Rectal smooth muscle tissue (tissue), 1 donor: ENCODE measurements around the gene PLEKHM1.
"Not testable (repeated sequence)": the region's sequence is repeated elsewhere in the genome, so short reads cannot be mapped to it uniquely, and the experiment has no call there.

Experiments
- H3K27ac ChIP-seq: one replicate; pipeline ENCODE4 v1.7.0; 2013; ENCODE audit warnings: low read depth, low read length, inconsistent platforms
- H3K27me3 ChIP-seq: one replicate; pipeline ENCODE4 v1.7.0; 2013; ENCODE audit warnings: low read length; ENCODE audit not compliant: control insufficient read depth, insufficient read depth
- H3K36me3 ChIP-seq: one replicate; pipeline ENCODE4 v1.7.0; 2013; ENCODE audit warnings: low read length; ENCODE audit not compliant: control insufficient read depth, insufficient read depth
- H3K4me1 ChIP-seq: one replicate; pipeline ENCODE4 v1.7.0; 2013; ENCODE audit warnings: low read length; ENCODE audit not compliant: control insufficient read depth, insufficient read depth
- H3K4me3 ChIP-seq: one replicate; pipeline ENCODE4 v1.7.0; 2013; ENCODE audit warnings: low read length
- H3K9ac ChIP-seq: one replicate; pipeline ENCODE4 v1.7.0; 2013; ENCODE audit warnings: low read length

The PLEKHM1 gene

GRCh38 chr17:45452329-45453224 lies 37.9 kb downstream of the PLEKHM1 start:
- H3K27ac ChIP-seq, H3K4me1 ChIP-seq, H3K27me3 ChIP-seq, H3K36me3 ChIP-seq, H3K4me3 ChIP-seq, H3K9ac ChIP-seq: not testable (repeated sequence)

GRCh38 chr17:45451660-45452059 lies 38.9 kb downstream of the PLEKHM1 start:
- H3K4me3 ChIP-seq, H3K4me1 ChIP-seq, H3K27ac ChIP-seq, H3K27me3 ChIP-seq, H3K9ac ChIP-seq, H3K36me3 ChIP-seq: not testable (repeated sequence)

DNA sequence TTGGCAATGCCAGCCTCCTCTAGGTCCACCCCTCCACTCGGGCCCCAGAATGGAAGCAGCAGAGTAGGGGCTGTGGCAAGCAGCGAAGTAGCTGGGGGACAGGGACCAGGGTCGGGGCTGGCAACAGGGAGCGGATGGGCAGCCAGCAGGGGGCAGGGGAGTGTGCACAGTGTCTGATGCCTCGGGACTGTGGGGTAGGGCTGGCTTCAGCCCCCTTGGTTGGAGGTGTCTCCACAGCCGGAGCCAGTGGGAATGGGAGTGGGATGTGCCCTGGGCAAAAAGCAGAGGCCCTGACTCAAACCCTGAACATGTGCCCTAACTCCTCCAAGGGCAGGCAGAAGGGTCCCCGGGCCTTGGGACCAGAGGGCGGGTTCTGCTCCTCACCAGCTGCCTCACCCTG lies 39.4 kb downstream of the PLEKHM1 start:
- Histone ChIP-seq H3K27me3 (no peaks in the 10 kb centered on the region), H3K9ac (no peak overlapping the region), H3K27ac (no peak overlapping the region), H3K4me1 (no peaks in the 10 kb centered on the region), H3K36me3 (no peaks in the 10 kb centered on the region), H3K4me3 (no peak overlapping the region)

DNA sequence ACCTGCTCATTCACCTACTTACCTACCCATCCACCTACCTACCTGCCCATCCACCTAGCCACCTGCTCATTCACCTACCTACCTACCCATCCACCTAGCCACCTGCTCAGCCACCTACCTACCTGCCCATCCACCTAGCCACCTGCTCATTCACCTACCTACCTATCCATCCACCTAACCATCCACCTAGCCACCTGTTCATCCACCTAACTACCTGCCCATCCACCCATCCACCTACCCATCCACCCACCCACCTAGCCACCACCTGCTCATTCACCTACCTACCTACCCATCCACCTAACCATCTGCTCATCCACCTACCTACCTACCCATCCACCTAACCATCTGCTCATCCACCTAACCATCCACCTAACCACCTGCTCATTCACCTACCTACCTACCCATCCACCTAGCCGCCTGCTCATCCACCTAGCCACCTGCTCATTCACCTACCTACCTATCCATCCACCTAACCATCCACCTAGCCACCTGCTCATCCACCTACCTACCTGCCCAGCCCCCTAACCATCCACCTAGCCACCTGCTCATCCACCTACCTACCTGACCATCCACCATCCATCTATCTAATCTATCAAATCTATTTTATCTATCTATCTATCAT lies 40.7 kb downstream of the PLEKHM1 start:
- H3K4me3 ChIP-seq, H3K27me3 ChIP-seq, H3K27ac ChIP-seq, H3K36me3 ChIP-seq, H3K4me1 ChIP-seq, H3K9ac ChIP-seq: not testable (repeated sequence)

DNA sequence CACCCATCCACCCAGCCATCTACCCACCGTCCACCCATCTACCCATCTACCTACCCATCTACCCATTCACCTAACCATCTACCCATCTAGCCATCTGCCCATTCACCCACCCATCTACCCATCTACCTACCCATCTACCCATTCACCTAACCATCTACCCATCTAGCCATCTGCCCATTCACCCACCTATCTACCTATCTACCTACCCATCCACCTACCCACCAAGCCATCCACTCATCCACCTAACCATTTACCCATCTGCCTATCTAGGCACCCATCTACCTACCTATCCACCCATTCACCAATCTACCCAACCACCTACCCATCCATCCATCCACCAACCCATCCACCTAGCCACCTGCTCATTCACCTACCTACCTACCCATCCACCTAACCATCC lies 41.3 kb downstream of the PLEKHM1 start:
- not testable (repeated sequence) for H3K9ac ChIP-seq, H3K4me1 ChIP-seq, H3K27me3 ChIP-seq, H3K27ac ChIP-seq, H3K36me3 ChIP-seq, H3K4me3 ChIP-seq

DNA sequence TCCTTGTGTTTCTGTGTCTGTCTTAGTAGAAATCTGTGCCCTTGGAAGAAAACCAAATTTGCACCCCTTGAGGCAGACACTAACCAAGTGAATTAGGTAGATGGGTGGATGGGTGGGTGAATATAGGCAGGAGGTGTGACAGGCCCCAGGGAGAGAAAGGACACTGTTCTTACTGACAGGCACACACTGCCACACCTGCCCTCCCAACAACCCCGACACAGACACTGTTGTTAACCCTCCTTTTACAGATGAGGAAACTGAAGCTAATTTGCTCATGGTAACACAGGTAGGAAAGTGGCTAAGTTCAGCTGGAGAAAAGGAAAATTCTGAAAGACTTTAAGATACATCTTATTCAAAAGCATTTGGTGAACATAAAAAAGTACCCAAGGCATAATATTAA lies 42.0 kb downstream of the PLEKHM1 start:
- not testable (repeated sequence) for H3K4me1 ChIP-seq, H3K36me3 ChIP-seq, H3K9ac ChIP-seq, H3K27ac ChIP-seq, H3K27me3 ChIP-seq, H3K4me3 ChIP-seq

DNA sequence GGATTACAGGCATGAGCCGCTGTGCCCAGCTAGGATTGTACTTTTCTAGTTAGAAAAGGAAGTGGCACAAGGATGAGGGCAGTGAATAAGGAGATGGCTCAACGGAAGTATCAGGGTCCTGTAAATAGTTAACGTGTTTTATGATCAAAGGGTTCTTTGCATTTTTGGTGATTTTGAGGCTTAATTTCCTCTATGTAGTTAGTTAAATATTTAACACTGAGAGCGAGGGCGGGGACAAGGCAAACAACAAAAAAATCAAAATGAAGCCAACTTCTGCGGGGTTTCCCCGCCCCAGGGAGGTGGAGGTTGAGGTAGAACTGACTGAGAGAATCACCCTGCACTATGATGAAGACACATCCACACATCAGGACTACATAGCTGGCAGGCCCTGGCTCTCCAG lies 42.5 kb downstream of the PLEKHM1 start:
- not testable (repeated sequence) for H3K27ac ChIP-seq, H3K27me3 ChIP-seq, H3K4me3 ChIP-seq, H3K9ac ChIP-seq, H3K36me3 ChIP-seq, H3K4me1 ChIP-seq

DNA sequence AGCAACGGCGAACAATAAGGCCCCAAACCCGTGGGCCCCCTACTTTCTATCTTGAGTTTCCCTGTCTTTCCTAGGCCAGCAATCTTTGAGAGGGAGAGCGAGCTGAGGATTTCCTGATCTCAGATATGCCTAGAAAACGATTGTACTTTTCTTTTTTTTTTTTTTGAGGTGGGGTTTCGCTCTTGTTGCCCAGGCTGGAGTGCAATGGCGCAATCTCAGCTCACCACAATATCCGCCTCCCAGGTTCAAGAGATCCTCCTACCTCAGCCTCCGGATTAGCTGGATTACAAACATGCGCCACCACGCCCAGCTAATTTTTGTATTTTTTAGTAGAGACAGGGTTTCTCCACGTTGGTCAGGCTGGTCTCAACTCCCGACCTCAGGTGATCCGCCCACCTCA lies 42.9 kb downstream of the PLEKHM1 start:
- H3K36me3 ChIP-seq, H3K27ac ChIP-seq, H3K27me3 ChIP-seq, H3K4me3 ChIP-seq, H3K9ac ChIP-seq, H3K4me1 ChIP-seq: not testable (repeated sequence)

GRCh38 chr17:45446872-45447625 lies 43.5 kb downstream of the PLEKHM1 start:
- not testable (repeated sequence) for H3K4me3 ChIP-seq, H3K9ac ChIP-seq, H3K27me3 ChIP-seq, H3K27ac ChIP-seq, H3K36me3 ChIP-seq, H3K4me1 ChIP-seq

GRCh38 chr17:45445901-45446743 lies 44.4 kb downstream of the PLEKHM1 start:
- not testable (repeated sequence) for H3K9ac ChIP-seq, H3K4me1 ChIP-seq, H3K27ac ChIP-seq, H3K36me3 ChIP-seq, H3K4me3 ChIP-seq, H3K27me3 ChIP-seq

DNA sequence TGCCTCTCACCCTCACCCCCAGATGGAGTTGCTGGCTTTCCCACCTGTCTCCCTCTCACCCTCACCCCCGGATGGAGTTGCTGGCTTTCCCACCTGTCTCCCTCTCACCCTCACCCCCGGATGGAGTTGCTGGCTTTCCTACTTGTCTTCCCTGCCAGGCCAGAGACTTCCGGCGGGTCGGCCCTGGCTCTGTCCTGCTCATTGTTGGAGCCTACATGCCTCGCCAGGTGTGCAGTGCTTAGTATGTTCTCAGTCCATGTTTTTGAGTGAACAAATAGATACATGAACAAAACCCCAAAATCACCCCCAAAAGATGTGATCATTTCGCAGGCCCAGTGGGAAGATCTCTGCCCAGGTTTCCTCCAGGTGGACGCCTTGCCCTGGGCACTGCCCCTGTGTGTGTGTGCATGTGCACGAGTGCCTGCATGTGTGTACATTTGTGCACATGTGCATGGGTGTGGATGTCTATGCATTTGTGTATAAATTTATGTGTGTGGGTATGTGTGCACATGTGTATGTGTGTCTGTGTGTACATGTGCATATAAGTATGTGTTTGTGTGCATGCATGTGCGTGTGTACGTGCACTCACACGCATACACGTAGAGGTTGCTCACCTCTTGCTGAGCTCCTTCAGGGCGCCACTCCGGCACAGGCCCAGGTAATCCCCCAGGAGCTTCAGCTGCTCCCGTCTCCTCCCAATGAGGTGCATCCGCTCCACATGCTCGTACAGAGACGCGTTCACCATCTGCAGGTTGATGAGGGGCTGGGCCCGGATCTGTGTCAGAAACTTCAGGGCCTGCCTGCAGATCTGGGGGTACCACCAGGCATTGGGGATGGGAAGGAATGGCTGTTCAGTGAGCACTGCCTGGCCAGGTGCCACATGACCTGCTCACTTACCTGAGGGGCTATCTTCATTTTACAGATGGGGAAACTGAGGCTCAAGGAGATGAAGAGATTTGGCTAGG lies 45.4 kb downstream of the PLEKHM1 start:
- H3K36me3 ChIP-seq, H3K4me1 ChIP-seq, H3K4me3 ChIP-seq, H3K9ac ChIP-seq, H3K27ac ChIP-seq, H3K27me3 ChIP-seq: not testable (repeated sequence)
